NCI-H2107 (cell line): Measurements from ENCODE around the gene CDCP1.

Source experiments
- DNase-seq: peaks from one replicate; lab custom pipeline; 2025; lab: John Stamatoyannopoulos, UW

Gene CDCP1

GRCh38 chr3:45145681-45146614 lies at the start of gene CDCP1:
TSS of gene CDCP1 (minus strand) at chr3:45146378. CDS start at chr3:45146287, 91 bp downstream.
- DNase-seq = no peak

- no peak for DNase-seq
Observed at GRCh38 chr3:45194791-45195190, 48.6 kb upstream of the CDCP1 start.

GRCh38 chr3:45191924-45192417 lies 45.8 kb upstream of the CDCP1 start:
- DNase-seq = no peak

- DNase-seq = no peak
Observed at GRCh38 chr3:45191424-45191823, 45.2 kb upstream of the CDCP1 start.

GRCh38 chr3:45188719-45189659 lies 42.8 kb upstream of the CDCP1 start:
- no peak for DNase-seq

- DNase-seq = no peak
Observed at GRCh38 chr3:45187694-45188141, 41.5 kb upstream of the CDCP1 start.

- DNase-seq = no peak
Observed at GRCh38 chr3:45186871-45187270, 40.7 kb upstream of the CDCP1 start.

GRCh38 chr3:45185461-45185860 lies 39.3 kb upstream of the CDCP1 start:
- no peak for DNase-seq

GRCh38 chr3:45185052-45185451 lies 38.9 kb upstream of the CDCP1 start:
- DNase-seq = no peak

GRCh38 chr3:45183872-45184262 lies 37.7 kb upstream of the CDCP1 start:
- DNase-seq = no peak

GRCh38 chr3:45182915-45183871 lies 37.0 kb upstream of the CDCP1 start:
- peak; percentile 2 for DNase-seq

- DNase-seq = no peak
Observed at GRCh38 chr3:45181496-45181895, 35.3 kb upstream of the CDCP1 start.

GRCh38 chr3:45180899-45181298 lies 34.7 kb upstream of the CDCP1 start:
- DNase-seq = no peak

- no peak for DNase-seq
Observed at GRCh38 chr3:45180051-45180450, 33.9 kb upstream of the CDCP1 start.

- no peak for DNase-seq
Observed at GRCh38 chr3:45179163-45179562, 33.0 kb upstream of the CDCP1 start.

- DNase-seq = peak; percentile 2
Observed at GRCh38 chr3:45178183-45179023, 32.2 kb upstream of the CDCP1 start.

- DNase-seq = no peak
Observed at GRCh38 chr3:45176912-45177311, 30.7 kb upstream of the CDCP1 start.

- no peak for DNase-seq
Observed at GRCh38 chr3:45174234-45174633, 28.1 kb upstream of the CDCP1 start.

GRCh38 chr3:45173776-45174175 lies 27.6 kb upstream of the CDCP1 start:
- DNase-seq = no peak

GRCh38 chr3:45171283-45171682 lies 25.1 kb upstream of the CDCP1 start:
- DNase-seq = no peak
